NAMALWA (cell line): ENCODE data around the gene PEPD.

Source experiments
- DNase-seq: peaks from one replicate; pipeline ENCODE4 v3.0.0-alpha.2; 2015; ENCODE audit warnings: low spot score

The PEPD gene

GRCh38 chr19:33407716-33408115 is 113.9 kb downstream of the PEPD start:
- no peak for DNase-seq

- no peak for DNase-seq
Measured at GRCh38 chr19:33407140-33407551, 114.4 kb downstream of the PEPD start.

GRCh38 chr19:33406521-33407139 is 115.0 kb downstream of the PEPD start:
- DNase-seq, result peak; percentile 67

- DNase-seq, result no peak
Measured at GRCh38 chr19:33405553-33406461, 115.8 kb downstream of the PEPD start.

- no peak for DNase-seq
Measured at GRCh38 chr19:33405254-33405552, 116.4 kb downstream of the PEPD start.

GRCh38 chr19:33404506-33405253 is 116.9 kb downstream of the PEPD start:
- no peak for DNase-seq

GRCh38 chr19:33403973-33404304 is 117.7 kb downstream of the PEPD start:
- DNase-seq, result no peak

GRCh38 chr19:33403221-33403972 is 118.2 kb downstream of the PEPD start:
- no peak for DNase-seq

GRCh38 chr19:33402421-33403220 is 119.0 kb downstream of the PEPD start:
- DNase-seq, result no peak

GRCh38 chr19:33401683-33402420 is 119.7 kb downstream of the PEPD start:
- no peak for DNase-seq

- no peak for DNase-seq
Measured at GRCh38 chr19:33400856-33401682, 120.5 kb downstream of the PEPD start.

- DNase-seq, result no peak
Measured at GRCh38 chr19:33399745-33400681, 121.6 kb downstream of the PEPD start.

GRCh38 chr19:33399081-33399744 is 122.4 kb downstream of the PEPD start:
- DNase-seq, result no peak

GRCh38 chr19:33398361-33399060 is 123.1 kb downstream of the PEPD start:
- no peak for DNase-seq

- no peak for DNase-seq
Measured at GRCh38 chr19:33397536-33398360, 123.8 kb downstream of the PEPD start.

GRCh38 chr19:33396701-33397535 is 124.7 kb downstream of the PEPD start:
- DNase-seq, result no peak
